IMR-90 (cell line): Measurements from ENCODE around the gene NOP9.

Experiments
- BHLHE40 ChIP-seq: fragments of 150-350 bp; IDR thresholded peaks from 2 replicates; pipeline ENCODE4 v1.6.1; 2016; ENCODE audit warnings: mild to moderate bottlenecking, low read depth, low read length
- CEBPB ChIP-seq: IDR thresholded peaks from 2 replicates; pipeline ENCODE4 v1.6.1; 2012; ENCODE audit warnings: low read depth, low read length, improper control_type of control experiment
- CHD1 ChIP-seq: IDR thresholded peaks from 2 replicates; pipeline ENCODE4 v1.6.1; 2012; ENCODE audit warnings: low read depth, low read length, improper control_type of control experiment
- CTCF ChIP-seq: conservative IDR thresholded peaks from 2 replicates; pipeline ENCODE4 v1.5.1; 2012; ENCODE audit warnings: mild to moderate bottlenecking, low read depth, low read length, improper control_type of control experiment
- FOS ChIP-seq: fragments of 150-350 bp; IDR thresholded peaks from 2 replicates; pipeline ENCODE4 v1.6.1; 2016; ENCODE audit warnings: low read depth, low read length
- MAFK ChIP-seq: IDR thresholded peaks from 2 replicates; pipeline ENCODE4 v1.6.1; 2012; ENCODE audit warnings: low read depth, low read length, improper control_type of control experiment
- MXI1 ChIP-seq: IDR thresholded peaks from 2 replicates; pipeline ENCODE4 v1.6.1; 2012; ENCODE audit warnings: low read depth, mild to moderate bottlenecking, low read length, moderate library complexity, borderline replicate concordance
- POLR2A ChIP-seq: IDR thresholded peaks from 2 replicates; pipeline ENCODE4 v1.6.1; 2012; ENCODE audit warnings: mild to moderate bottlenecking, low read depth, low read length
- RAD21 ChIP-seq: IDR thresholded peaks from 2 replicates; pipeline ENCODE4 v1.6.1; 2012; ENCODE audit warnings: low read length, improper control_type of control experiment
- RFX5 ChIP-seq: IDR thresholded peaks from 2 replicates; pipeline ENCODE4 v1.8.0; 2012; ENCODE audit warnings: low read depth, mild to moderate bottlenecking, low read length, moderate library complexity
- SMC3 ChIP-seq: fragments of 150-350 bp; IDR thresholded peaks from 2 replicates; pipeline ENCODE4 v1.6.1; 2016; ENCODE audit warnings: low read depth, mild to moderate bottlenecking, antibody characterized with exemption, low read length, moderate library complexity
- USF2 ChIP-seq: fragments of 150-350 bp; IDR thresholded peaks from 2 replicates; pipeline ENCODE4 v1.6.1; 2017; ENCODE audit warnings: mild to moderate bottlenecking, antibody characterized with exemption, low read length, low read depth

DNA sequence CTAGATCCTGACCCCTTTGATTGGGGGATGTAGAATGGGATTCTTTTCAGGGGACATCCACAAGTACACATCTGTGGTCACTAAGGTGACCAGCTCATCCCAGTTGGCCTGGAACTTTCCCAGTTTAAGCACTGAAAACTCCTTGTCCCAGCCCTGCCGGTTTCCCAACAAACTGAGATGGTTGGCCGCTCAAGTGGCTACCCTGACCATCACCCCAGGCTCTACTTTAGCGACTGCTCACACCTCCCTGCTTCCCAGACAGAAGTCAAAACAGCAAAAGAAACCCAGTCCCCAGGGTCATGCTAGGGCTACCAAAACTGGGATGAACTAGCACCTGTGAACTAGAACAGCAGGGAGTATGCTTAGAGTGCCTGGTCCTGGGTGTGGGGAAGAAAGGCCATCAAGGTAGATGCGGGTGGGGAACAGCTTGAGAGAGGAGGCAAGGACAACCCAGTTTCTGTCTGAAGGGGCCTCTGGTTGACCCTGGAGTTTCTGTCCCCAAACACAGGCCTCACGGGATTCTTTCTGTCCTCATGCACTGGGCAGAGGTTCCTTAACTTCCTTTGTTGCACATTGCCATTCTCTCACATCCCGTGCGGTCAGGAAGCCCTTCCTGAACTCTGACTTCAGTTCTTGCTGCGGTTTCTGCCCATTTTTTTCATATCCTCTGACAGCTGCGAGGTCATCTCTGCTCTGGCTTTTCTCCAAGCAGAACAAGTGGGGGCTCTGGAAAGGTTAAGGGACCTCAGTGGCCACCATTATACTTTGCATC is 13.3 kb downstream of the NOP9 start:
- TF ChIP-seq RFX5 (no peak), CTCF (no peak), FOS (no peak), POLR2A (no peak), MAFK (no peak), RAD21 (no peak), BHLHE40 (peak; percentile 17; the same call in 1 of the 2 replicates), CEBPB (no peak), SMC3 (no peak), CHD1 (no peak), MXI1 (no peak), USF2 (no peak)
